IPS DF 6.9 (cell line): ENCODE results near the gene DNAAF5.

Experiments used
- DNase-seq: peaks from one replicate; pipeline ENCODE4 v3.0.0-alpha.2; 2013; ENCODE audit warnings: low read depth, low spot score
- H3K27ac ChIP-seq: one replicate; pipeline ENCODE4 v1.5.1; 2013; ENCODE audit warnings: low read length, control low read depth
- H3K27me3 ChIP-seq: 2 replicates; pipeline ENCODE4 v1.6.1; 2013; ENCODE audit warnings: mild to moderate bottlenecking, low read length; ENCODE audit not compliant: control insufficient read depth, insufficient read depth
- H3K36me3 ChIP-seq: 2 replicates; pipeline ENCODE4 v1.6.1; 2013; ENCODE audit warnings: low read length; ENCODE audit not compliant: control insufficient read depth, insufficient read depth
- H3K4me1 ChIP-seq: 2 replicates; pipeline ENCODE4 v1.6.1; 2013; ENCODE audit warnings: low read length; ENCODE audit not compliant: control insufficient read depth, insufficient read depth
- H3K4me3 ChIP-seq: 2 replicates; pipeline ENCODE4 v1.5.1; 2013; ENCODE audit warnings: mild to moderate bottlenecking, low read length
- H3K9me3 ChIP-seq: 2 replicates; pipeline ENCODE4 v1.6.1; 2013; ENCODE audit warnings: low read length, inconsistent platforms; ENCODE audit not compliant: control insufficient read depth, insufficient read depth
- WGBS: extraction: QIAGEN DNeasy Blood & Tissue Kit; methylation state at CpG from one replicate; pipeline ENCODE4 v1.1.7; 2013; ENCODE audit warnings: mixed read lengths, missing lambda C conversion rate; ENCODE audit not compliant: insufficient read length, insufficient coverage; 5-methylcytosine and 5-hydroxymethylcytosine counted together

Gene DNAAF5

DNA sequence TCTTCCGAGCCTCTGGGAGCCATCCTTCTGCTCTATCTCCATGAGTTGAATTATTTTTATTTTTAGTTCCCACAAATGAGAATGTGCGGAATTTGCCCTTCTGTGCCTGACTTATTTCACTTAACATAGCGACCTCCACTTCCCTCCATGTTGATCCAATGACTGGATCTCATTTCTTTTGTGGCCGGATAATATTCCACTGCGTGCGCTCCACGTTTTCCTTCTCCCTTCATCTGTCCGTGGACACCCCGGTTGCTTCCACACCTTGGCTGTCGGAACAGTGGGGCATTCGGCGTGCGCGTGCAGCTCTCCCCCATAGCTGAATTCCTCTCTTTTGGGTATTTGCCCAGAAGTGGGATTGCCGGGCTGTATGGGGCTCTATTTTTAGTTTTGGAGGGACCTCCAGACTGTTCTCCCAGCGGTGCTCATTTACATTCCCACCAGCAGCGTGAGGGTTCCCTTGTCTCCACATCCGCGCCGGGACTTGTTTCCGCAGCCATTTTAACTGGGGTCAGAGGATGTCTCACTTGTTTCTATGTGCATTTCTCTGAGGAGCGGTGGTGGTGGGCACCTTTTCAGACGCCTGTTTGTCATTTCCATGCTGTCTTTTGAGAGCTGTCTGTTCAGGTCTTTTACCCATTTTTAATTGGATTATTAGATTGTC is 54.8 kb downstream of the DNAAF5 start:
- Histone ChIP-seq H3K36me3 (peaks cover 36% of the 10 kb centered on the region), H3K27me3 (no peaks in the 10 kb centered on the region), H3K9me3 (no peaks in the 10 kb centered on the region), H3K4me3 (no peak overlapping the region), H3K27ac (no peak overlapping the region), H3K4me1 (no peaks in the 10 kb centered on the region)
- no CpG with 5 or more reads among the region's 23 CpGs for WGBS
- DNase-seq, result no peak

DNA sequence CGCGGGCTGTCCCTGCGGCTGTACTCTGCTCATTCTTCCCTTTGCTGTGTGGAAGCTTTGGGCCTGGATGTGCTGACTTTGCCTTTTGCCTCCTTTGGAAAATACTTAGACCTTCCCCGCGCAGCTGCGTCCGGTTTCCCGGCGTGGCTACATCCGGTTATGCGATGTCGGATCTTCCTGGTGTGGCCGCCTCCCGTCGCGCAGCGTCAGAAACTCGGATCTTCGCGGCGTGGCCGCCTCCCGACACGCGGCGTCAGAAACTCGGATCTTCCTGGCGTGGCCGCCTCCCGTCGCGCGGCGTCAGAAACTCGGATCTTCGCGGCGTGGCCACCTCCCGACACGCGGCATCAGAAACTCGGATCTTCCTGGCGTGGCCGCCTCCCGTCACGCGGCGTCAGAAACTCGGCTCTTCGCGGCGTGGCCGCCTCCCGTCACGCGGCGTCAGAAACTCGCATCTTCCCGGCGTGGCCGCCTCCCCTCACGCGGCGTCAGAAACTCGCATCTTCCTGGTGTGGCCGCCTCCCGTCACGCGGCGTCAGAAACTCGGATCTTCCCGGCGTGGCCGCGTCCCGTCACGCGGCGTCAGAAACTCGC is 55.5 kb downstream of the DNAAF5 start:
- Histone ChIP-seq H3K4me1 (peaks cover 2% of the 10 kb centered on the region; the same call in 1 of the 2 replicates), H3K36me3 (peaks cover 36% of the 10 kb centered on the region), H3K4me3 (no peak overlapping the region), H3K9me3 (no peaks in the 10 kb centered on the region), H3K27ac (no peak overlapping the region), H3K27me3 (no peaks in the 10 kb centered on the region)
- no CpG with 5 or more reads among the region's 80 CpGs for WGBS
- DNase-seq, result no peak

GRCh38 chr7:782718-783449 is 56.4 kb downstream of the DNAAF5 start:
- H3K4me3 ChIP-seq, result no peak overlapping the region
- H3K9me3 ChIP-seq, result no peaks in the 10 kb centered on the region
- peaks cover 2% of the 10 kb centered on the region; the same call in 1 of the 2 replicates for H3K4me1 ChIP-seq
- DNase-seq, result no peak
- no peak overlapping the region for H3K27ac ChIP-seq
- no CpG with 5 or more reads among the region's 56 CpGs for WGBS
- H3K36me3 ChIP-seq, result peaks cover 36% of the 10 kb centered on the region
- no peaks in the 10 kb centered on the region for H3K27me3 ChIP-seq

DNA sequence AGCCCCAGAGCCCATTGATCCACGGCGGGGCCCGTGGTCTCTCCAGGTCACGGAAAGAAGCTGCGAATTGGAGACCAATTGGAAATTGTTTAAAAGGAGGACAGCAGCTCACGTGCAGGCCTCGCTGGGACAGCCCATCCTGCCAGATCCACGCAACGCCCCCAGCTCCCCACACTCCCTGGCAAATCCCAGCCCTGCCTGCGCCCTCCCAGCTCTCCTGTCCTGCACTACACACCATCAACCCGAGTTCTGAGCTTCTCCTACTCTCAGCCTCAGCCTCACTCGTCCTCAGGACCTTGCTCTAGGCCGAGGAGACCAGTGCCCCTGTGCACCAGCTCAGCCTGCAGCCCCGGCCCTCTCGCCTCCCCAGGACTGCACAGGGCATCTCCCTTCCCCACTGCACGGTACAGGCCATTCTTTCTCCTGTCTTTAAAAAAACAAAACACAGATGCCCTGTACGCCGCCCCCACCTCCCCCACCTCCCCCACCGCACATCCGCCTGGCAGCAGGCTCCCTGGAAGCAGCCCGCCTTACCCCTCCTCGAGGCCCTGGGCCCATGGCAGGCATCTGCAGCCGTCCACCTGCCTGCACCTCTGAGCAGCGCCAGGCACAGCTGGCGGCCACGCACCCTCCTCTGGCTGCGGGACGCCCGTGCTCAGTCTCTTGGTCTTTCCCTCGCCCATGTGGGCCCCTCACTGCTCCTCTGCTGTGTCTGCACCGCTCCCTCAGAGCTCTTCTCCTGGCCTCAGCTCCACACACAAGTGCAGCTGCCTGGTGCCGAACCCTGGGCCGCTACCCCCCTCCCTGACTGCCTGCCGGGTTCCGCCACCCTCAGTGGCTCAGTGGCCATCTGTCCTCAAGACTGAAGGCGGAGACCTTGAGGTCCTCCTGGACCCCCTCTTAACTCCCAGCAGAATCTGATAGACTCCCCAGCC is 57.3 kb downstream of the DNAAF5 start:
- Histone ChIP-seq H3K27ac (no peak overlapping the region), H3K4me1 (peaks cover 2% of the 10 kb centered on the region; the same call in 1 of the 2 replicates), H3K27me3 (no peaks in the 10 kb centered on the region), H3K4me3 (no peak overlapping the region), H3K36me3 (peaks cover 33% of the 10 kb centered on the region), H3K9me3 (no peaks in the 10 kb centered on the region)
- no peak for DNase-seq
- WGBS, result no CpG with 5 or more reads among the region's 36 CpGs

- Histone ChIP-seq H3K27me3 (no peaks in the 10 kb centered on the region), H3K36me3 (peaks cover 31% of the 10 kb centered on the region), H3K9me3 (no peaks in the 10 kb centered on the region), H3K4me1 (peaks cover 2% of the 10 kb centered on the region; the same call in 1 of the 2 replicates), H3K27ac (no peak overlapping the region), H3K4me3 (no peak overlapping the region)
- no CpG with 5 or more reads among the region's 21 CpGs for WGBS
- DNase-seq, result no peak
These were observed 58.5 kb downstream of the DNAAF5 start for GRCh38 chr7:784971-785370.

- no peaks in the 10 kb centered on the region for H3K9me3 ChIP-seq
- peaks cover 2% of the 10 kb centered on the region; the same call in 1 of the 2 replicates for H3K4me1 ChIP-seq
- peaks cover 29% of the 10 kb centered on the region for H3K36me3 ChIP-seq
- H3K4me3 ChIP-seq, result no peak overlapping the region
- no peak overlapping the region for H3K27ac ChIP-seq
- no peak for DNase-seq
- no peaks in the 10 kb centered on the region for H3K27me3 ChIP-seq
- no CpG with 5 or more reads among the region's 10 CpGs for WGBS
These were observed 58.9 kb downstream of the DNAAF5 start for GRCh38 chr7:785416-785815.

DNA sequence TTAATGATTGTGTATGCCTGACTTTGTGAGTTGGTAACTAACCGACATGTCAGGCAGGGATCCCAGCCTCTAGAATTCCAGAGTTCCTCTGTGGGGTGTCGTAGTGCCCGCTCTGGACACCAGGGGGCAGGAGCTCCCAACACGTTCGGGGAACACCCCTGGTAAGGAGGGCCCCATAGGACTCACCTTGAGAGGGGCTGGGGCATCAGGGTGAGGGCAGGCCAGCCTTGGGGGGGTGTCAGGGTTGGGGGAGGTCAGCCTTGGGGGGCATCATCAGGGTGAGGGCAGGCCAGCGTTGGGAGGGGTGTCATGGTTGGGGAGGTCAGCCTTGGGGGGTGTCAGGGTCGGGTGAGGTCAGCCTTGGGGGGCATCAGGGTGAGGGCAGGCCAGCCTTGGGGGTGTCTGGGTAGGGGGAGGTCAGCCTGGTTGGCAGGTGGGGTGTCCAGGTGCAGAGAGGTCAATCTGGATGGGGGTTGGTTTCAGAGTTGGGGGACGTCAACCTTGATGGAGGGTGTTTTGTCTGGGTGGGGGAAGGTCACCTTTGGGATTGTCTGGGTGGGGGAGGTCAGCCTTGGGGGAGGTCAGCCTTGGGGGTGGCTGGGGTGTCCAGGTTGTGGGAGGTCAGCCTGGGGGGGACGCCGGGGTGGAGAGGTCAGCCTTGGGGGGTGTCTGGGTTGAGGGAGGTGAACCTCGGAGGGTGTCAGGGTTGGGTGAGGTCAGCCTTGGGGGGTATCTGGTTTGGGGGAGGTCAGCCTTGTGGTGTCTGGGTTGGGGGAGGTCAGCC is 60.2 kb downstream of the DNAAF5 start:
- peaks cover 29% of the 10 kb centered on the region for H3K36me3 ChIP-seq
- peak; percentile 22 for DNase-seq
- no peak overlapping the region for H3K27ac ChIP-seq
- peaks cover 2% of the 10 kb centered on the region; the same call in 1 of the 2 replicates for H3K4me1 ChIP-seq
- H3K27me3 ChIP-seq, result no peaks in the 10 kb centered on the region
- WGBS, result no CpG with 5 or more reads among the region's 11 CpGs
- no peaks in the 10 kb centered on the region for H3K9me3 ChIP-seq
- H3K4me3 ChIP-seq, result no peak overlapping the region

GRCh38 chr7:787332-788240 is 61.1 kb downstream of the DNAAF5 start:
- Histone ChIP-seq H3K27ac (no peak overlapping the region), H3K4me3 (no peak overlapping the region), H3K9me3 (no peaks in the 10 kb centered on the region), H3K27me3 (no peaks in the 10 kb centered on the region), H3K4me1 (peaks cover 2% of the 10 kb centered on the region; the same call in 1 of the 2 replicates), H3K36me3 (peaks cover 22% of the 10 kb centered on the region)
- DNase-seq, result no peak
- WGBS, result no CpG with 5 or more reads among the region's 27 CpGs

GRCh38 chr7:791519-791918 is 65.0 kb downstream of the DNAAF5 start:
- H3K4me3 ChIP-seq, result no peak overlapping the region
- H3K27me3 ChIP-seq, result no peaks in the 10 kb centered on the region
- DNase-seq, result no peak
- no peaks in the 10 kb centered on the region; the same call in 1 of the 2 replicates for H3K36me3 ChIP-seq
- H3K9me3 ChIP-seq, result no peaks in the 10 kb centered on the region
- H3K27ac ChIP-seq, result no peak overlapping the region
- H3K4me1 ChIP-seq, result peaks cover 2% of the 10 kb centered on the region; the same call in 1 of the 2 replicates
- WGBS, result no CpG with 5 or more reads among the region's 5 CpGs
